ENCODE data around the gene RSRC1. TPM values are rescaled to one million over a fixed set of nuclear protein-coding genes. Genes with fewer than 3 reads are reported as not detected.

RSRC1 gene
- total and polyA plus RNA-seq, 2 of the 13 experiments (the other 11 are each of a cell fraction or from before 2014, with no cell fraction given) = 4.9 to 63.0 TPM

DNA sequence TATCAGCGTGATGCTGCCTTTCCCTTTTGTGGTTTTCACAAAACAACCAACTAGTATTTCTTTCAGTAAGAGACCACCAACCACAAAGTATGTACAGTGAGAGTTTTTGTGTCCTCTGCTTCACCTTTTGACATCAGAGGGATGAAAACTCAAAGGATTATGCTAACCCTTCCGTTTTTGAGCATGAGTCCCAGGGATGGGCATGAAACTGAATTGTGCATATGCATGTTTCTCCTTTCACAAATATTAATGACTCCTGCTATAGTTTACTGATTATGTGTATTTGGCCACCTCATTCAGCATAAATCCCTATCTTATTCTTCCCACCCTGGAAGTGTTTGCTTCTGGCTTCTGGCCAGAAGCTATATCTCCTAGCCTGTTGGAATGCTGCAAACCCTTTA is 59.2 kb downstream of the RSRC1 start (continued):
- TF ChIP-seq, protein P1, sequence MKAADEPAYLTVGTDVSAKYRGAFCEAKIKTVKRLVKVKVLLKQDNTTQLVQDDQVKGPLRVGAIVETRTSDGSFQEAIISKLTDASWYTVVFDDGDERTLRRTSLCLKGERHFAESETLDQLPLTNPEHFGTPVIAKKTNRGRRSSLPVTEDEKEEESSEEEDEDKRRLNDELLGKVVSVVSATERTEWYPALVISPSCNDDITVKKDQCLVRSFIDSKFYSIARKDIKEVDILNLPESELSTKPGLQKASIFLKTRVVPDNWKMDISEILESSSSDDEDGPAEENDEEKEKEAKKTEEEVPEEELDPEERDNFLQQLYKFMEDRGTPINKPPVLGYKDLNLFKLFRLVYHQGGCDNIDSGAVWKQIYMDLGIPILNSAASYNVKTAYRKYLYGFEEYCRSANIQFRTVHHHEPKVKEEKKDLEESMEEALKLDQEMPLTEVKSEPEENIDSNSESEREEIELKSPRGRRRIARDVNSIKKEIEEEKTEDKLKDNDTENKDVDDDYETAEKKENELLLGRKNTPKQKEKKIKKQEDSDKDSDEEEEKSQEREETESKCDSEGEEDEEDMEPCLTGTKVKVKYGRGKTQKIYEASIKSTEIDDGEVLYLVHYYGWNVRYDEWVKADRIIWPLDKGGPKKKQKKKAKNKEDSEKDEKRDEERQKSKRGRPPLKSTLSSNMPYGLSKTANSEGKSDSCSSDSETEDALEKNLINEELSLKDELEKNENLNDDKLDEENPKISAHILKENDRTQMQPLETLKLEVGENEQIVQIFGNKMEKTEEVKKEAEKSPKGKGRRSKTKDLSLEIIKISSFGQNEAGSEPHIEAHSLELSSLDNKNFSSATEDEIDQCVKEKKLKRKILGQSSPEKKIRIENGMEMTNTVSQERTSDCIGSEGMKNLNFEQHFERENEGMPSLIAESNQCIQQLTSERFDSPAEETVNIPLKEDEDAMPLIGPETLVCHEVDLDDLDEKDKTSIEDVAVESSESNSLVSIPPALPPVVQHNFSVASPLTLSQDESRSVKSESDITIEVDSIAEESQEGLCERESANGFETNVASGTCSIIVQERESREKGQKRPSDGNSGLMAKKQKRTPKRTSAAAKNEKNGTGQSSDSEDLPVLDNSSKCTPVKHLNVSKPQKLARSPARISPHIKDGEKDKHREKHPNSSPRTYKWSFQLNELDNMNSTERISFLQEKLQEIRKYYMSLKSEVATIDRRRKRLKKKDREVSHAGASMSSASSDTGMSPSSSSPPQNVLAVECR (CRISPR knock-in tag; IDR thresholded peaks at IDR 0.05; ENCODE audit: borderline replicate concordance) = no peak
- TF ChIP-seq ZNF354B (CRISPR knock-in tag; IDR thresholded peaks at IDR 0.05) (no peak), ZFP62 (CRISPR knock-in tag; IDR thresholded peaks at IDR 0.05) (no peak), SP5 (CRISPR knock-in tag; IDR thresholded peaks at IDR 0.05; ENCODE audit: borderline replicate concordance, low read depth) (no peak)
- TF ChIP-seq, protein P2, sequence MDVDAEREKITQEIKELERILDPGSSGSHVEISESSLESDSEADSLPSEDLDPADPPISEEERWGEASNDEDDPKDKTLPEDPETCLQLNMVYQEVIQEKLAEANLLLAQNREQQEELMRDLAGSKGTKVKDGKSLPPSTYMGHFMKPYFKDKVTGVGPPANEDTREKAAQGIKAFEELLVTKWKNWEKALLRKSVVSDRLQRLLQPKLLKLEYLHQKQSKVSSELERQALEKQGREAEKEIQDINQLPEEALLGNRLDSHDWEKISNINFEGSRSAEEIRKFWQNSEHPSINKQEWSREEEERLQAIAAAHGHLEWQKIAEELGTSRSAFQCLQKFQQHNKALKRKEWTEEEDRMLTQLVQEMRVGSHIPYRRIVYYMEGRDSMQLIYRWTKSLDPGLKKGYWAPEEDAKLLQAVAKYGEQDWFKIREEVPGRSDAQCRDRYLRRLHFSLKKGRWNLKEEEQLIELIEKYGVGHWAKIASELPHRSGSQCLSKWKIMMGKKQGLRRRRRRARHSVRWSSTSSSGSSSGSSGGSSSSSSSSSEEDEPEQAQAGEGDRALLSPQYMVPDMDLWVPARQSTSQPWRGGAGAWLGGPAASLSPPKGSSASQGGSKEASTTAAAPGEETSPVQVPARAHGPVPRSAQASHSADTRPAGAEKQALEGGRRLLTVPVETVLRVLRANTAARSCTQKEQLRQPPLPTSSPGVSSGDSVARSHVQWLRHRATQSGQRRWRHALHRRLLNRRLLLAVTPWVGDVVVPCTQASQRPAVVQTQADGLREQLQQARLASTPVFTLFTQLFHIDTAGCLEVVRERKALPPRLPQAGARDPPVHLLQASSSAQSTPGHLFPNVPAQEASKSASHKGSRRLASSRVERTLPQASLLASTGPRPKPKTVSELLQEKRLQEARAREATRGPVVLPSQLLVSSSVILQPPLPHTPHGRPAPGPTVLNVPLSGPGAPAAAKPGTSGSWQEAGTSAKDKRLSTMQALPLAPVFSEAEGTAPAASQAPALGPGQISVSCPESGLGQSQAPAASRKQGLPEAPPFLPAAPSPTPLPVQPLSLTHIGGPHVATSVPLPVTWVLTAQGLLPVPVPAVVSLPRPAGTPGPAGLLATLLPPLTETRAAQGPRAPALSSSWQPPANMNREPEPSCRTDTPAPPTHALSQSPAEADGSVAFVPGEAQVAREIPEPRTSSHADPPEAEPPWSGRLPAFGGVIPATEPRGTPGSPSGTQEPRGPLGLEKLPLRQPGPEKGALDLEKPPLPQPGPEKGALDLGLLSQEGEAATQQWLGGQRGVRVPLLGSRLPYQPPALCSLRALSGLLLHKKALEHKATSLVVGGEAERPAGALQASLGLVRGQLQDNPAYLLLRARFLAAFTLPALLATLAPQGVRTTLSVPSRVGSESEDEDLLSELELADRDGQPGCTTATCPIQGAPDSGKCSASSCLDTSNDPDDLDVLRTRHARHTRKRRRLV (CRISPR knock-in tag; IDR thresholded peaks at IDR 0.05) = no peak

All from HepG2 (cell line).